Astrocyte of the spinal cord (primary cell): ENCODE measurements around the gene SIL1.

Experiments used
- DNase-seq: peaks from one replicate; pipeline ENCODE4 v3.0.0; 2011; ENCODE audit warnings: low read depth, low spot score
- H3K4me3 ChIP-seq: 2 replicates; pipeline ENCODE4 v1.5.1; 2011; ENCODE audit warnings: low read depth, mild to moderate bottlenecking, low read length, moderate library complexity
- CTCF ChIP-seq: IDR thresholded peaks from 2 replicates; pipeline ENCODE4 v1.5.1; 2012; ENCODE audit warnings: low read depth, mild to moderate bottlenecking, low read length, inconsistent platforms
- in situ Hi-C: cut with HindIII; loops from 2 replicates; pipeline ENCODE4 v1.10.0; 2017; ENCODE audit warnings: low sequenced_read_pairs

The SIL1 gene

DNA sequence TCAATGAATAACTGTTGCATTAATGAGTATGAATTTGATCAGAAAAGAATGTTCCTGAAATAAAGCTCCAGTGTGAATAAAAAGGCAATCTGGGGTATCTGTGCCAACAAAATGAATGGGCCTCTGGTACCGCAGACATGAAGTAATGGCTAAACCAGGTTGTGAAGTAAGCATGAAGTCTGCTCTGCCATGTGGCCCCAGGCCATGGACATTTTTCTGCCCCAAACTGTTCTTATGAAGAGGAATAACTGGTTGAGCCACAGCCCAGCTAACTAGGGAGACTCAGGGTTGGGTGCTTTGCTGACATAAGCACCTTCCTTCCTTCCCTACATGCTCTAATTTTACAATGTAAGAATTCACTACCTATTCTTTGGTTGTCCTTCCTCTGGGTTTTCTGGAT is 175.6 kb downstream of the SIL1 start:
- in situ Hi-C loops = no loop called here
- DNase-seq = no peak
- H3K4me3 ChIP-seq = no peak overlapping the region
- no peak for TF ChIP-seq CTCF

GRCh38 chr5:139021346-139021745 is 176.8 kb downstream of the SIL1 start:
- DNase-seq = no peak
- in situ Hi-C loops = no loop called here
- TF ChIP-seq CTCF = no peak
- no peak overlapping the region for H3K4me3 ChIP-seq

GRCh38 chr5:139019880-139020279 is 178.3 kb downstream of the SIL1 start:
- TF ChIP-seq CTCF = no peak
- peak; percentile 18 for DNase-seq
- no peak overlapping the region for H3K4me3 ChIP-seq
- in situ Hi-C loops = no loop called here

DNA sequence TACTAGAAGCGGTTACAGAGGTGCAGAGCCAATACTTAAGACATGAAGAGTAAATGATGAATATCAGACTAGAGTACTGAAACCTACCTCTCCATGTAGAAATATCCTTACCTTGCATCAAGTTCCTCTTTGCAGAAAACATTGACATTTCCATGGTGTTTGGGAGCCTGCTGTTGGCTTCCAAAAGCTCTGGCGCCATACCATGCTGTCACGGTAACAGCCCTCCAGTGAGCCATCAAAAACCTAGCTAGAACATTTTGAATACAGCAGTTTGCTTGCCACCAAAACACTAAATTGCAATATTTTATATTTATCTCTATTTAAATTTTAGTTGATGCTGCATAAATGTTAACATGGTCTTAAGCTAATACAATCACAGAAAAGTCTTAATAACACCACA is 179.0 kb downstream of the SIL1 start:
- no peak overlapping the region for H3K4me3 ChIP-seq
- in situ Hi-C loops = no loop called here
- no peak for DNase-seq
- no peak for TF ChIP-seq CTCF

GRCh38 chr5:139017624-139018023 is 180.5 kb downstream of the SIL1 start:
- H3K4me3 ChIP-seq = no peak overlapping the region
- DNase-seq = no peak
- no peak for TF ChIP-seq CTCF
- in situ Hi-C loops = no loop called here

GRCh38 chr5:139016186-139016585 is 182.0 kb downstream of the SIL1 start:
- no peak for TF ChIP-seq CTCF
- no peak for DNase-seq
- in situ Hi-C loops = no loop called here
- no peak overlapping the region for H3K4me3 ChIP-seq

- DNase-seq = peak; percentile 88
- in situ Hi-C loops = no loop called here
- TF ChIP-seq CTCF = no peak
- no peak overlapping the region for H3K4me3 ChIP-seq
Measured at GRCh38 chr5:139014726-139015125, 183.4 kb downstream of the SIL1 start.
